GM21529 (cell line): ENCODE data around the gene ARFIP1.

Experiments
- ATAC-seq: cut with Tn5 transposase; IDR thresholded peaks from one replicate; pipeline ENCODE4 v1.9.1; 2021; ENCODE audit not compliant: unreplicated experiment

ARFIP1 gene

DNA sequence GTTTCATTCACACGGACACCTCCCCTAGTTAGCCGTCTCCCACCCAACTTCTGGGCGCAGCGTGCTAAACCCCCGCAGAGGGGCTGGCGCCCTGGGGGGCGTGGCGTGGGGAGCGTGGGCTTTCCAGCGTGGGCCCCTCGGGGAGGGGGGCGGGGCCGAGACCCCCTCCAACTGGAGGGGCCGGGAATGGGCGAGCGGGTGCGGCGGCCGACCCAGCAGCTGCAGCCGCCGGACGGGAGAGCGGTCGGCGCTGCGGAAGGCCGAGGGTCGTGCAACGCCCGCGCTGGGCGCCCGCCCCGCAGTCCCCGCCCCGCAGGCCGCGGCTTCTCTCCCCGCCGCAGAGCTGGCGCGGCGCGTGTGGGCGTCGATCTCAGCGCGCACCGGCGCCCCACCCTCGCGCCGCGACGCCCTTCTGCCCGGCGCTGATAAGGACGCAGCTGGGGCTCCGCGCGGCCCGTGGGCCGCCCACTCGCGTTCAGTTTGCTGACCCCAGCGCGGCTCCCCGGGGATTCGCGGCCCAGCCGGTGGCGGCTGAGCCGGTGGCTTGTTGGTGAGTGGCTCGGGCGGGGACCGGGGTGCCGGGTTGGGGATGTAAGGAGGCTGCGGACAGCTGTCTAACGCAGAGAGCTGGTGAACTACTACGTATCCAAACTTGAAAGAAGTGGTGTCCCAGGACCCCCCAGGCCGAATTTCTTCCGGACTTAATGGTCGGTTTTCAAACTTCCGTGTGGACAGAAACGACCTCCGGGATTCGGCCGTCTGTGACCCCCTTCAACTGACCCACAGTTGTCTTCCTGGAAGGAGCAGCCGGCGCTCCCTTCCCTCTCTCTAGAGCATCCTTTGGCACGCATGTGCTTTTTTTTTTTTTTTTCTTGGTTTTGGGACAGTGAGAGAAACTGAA, 157.8 kb downstream of the ARFIP1 start:
- peak; percentile 43 for ATAC-seq

DNA sequence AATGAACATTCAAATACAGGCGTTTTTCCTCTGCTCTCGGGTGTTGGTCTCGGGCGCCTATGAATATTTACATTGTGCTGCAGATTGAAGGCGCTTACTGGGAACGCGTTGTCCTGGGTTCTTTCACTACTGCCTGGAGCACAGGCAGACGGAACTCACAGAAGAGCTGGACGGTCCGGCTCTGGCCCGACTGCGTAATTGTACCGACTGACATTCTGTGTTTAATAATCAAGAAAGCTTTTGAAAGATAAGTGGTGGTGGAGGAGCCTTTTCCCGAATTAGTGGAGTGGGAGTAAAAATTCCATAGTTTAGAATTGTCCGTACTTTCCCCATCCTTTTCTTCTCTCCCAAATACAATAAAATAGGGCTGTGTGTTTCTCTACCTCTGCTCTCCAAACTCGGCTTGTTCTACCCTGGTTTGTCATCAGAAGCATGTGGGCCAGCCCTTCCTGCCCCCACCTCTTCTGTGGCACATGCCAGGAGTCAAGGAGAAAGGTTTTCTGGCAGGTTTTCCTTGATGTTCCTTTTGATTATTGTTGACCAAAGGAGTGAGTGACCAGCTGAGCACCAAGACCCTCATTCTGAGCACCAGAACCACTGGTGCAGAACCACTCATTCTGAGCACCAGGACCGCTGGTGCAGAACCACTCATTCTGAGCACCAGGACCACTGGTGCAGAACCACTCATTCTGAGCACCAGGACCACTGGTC, 158.6 kb downstream of the ARFIP1 start:
- ATAC-seq: no peak

DNA sequence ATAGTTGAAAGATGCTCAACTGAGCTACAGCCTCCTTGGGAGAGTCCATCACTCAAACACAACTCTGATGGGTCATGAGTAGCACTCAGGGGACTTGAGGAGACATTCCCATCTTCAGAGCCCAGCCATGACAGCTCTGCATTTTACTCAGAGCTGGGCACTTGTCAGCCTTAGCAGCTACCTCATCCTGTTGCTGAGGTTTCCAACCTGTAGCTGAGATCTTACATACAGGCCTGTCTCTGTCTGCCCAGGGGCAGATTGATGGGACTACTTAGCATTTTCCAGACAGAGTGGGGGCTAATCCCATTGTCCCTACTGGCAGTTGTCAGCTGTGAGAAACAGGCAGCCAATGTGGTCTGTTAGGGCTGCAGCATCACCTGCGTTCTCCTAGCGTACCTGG, 159.9 kb downstream of the ARFIP1 start:
- ATAC-seq: no peak

GRCh38 chr4:152940461-152940860, 160.7 kb downstream of the ARFIP1 start:
- ATAC-seq: no peak

DNA sequence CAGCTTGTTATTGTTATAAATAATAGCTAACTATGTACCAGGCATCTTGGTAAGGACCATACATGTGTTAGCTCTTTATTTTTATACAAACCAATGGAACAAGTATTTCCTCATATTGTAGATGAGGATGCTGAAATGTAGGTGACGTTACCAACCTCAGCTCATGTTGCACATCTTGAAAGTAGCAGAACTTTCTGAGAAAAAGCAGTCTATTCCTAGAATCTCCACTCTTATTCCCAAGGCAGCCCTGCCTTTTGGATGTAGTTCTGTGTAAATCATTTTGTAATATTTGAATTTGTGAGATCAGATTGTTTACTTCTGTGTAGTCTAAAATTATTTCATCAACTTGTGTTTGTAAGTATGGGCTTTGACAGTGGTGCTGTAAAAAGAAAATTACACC, 161.7 kb downstream of the ARFIP1 start:
- no peak for ATAC-seq

- ATAC-seq: no peak
These were observed 162.6 kb downstream of the ARFIP1 start for GRCh38 chr4:152942346-152942745.

- ATAC-seq: no peak
These were observed 163.9 kb downstream of the ARFIP1 start for GRCh38 chr4:152943672-152944071.

GRCh38 chr4:152944666-152945320, 165.0 kb downstream of the ARFIP1 start:
- ATAC-seq: no peak

DNA sequence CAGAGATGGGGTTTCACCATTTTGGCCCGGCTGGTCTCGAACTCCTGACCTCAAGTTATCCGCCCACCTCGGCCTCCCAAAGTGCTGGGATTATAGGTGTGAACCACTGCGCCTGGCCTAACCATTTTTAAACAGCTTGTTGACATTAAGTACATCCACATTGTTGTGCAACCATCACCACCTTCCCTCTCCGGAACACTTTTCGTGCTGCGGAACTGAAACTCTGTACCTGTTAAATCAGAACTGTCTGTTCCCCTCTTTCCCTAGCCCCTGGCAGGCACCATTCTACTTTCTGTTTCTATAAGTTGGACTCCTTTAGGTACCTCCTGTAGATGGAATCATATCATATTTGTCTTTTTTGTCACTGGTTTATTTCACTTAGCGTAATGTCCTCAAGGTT, 165.9 kb downstream of the ARFIP1 start:
- ATAC-seq: no peak

GRCh38 chr4:152946446-152946845, 166.7 kb downstream of the ARFIP1 start:
- no peak for ATAC-seq

DNA sequence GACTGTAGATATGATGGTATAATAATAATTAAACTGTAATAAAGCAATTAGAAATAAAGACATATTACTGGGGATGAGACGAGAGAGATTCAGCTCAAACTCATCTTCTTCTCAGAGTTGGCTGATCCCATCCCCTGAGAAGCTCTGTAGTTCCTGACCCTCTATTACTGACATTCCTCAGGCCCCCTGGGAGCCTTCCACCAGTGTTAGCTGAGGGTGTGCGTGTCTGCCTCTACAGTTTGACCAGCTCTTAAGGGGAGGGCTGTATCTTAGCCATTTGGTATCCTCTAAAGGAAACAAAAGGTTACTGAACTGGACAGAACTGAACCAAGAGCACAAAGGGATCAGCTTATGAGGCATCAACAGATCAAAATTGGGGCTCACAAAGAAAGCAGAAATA, 167.6 kb downstream of the ARFIP1 start:
- no peak for ATAC-seq

DNA sequence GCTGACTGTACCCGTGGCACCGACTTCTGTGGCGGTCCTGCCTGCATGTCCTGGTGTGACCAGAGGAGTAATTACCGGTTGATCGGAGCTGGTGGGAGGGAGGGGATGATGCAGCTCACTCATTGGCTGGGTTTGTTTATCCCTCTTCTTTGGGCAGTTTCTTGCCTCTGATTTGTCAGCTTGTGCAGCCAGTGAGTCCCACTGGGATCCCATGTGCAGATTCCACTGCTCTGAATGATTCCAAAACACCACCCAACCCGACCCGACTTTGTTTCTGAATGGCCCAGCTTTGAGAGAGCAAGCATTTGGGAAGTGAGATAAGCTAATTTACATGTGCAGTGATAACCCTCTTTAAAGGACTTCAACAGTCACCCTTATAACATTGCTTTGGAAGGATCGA, 170.2 kb downstream of the ARFIP1 start:
- no peak for ATAC-seq

DNA sequence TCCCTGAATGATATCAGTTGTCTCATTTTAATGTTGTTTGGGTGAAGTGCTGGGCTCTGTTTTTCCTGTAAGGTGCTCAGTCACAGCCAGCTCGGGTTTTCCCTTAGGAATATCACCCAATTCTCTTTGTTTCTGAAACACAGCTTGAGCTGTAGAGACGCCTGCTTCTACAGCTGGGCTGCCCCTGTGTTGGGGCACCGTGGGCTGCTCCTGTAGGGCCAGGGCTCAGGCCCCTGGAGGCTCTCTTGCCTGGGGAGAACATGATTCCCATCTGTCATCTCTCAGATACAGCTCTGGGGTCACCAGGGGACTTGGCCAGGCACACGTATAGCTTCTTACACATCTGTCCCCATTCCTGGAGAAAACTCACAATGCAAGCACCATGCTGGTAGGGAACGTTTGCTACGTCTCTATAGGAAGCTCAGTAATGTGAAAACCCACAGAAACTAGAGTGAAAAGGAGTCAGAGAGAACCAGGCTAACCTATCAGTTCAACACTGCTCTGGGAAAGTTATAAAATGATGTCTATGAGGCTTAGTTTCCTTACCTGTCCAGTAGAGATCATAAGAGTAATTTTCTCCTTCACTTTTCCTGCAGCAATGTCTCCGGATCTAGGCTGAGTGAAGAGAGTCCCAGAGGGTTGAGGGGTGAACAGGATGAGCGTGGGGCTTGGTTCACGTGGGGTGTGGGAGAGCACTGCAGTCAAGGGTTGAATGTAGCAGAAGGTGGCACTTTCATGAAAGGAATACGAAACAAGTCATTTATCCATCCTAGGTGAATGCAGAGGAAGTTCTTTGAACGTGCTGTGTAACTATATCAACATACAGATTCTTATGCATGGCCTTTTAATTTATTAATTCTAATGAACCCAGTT, 170.9 kb downstream of the ARFIP1 start:
- ATAC-seq: no peak

DNA sequence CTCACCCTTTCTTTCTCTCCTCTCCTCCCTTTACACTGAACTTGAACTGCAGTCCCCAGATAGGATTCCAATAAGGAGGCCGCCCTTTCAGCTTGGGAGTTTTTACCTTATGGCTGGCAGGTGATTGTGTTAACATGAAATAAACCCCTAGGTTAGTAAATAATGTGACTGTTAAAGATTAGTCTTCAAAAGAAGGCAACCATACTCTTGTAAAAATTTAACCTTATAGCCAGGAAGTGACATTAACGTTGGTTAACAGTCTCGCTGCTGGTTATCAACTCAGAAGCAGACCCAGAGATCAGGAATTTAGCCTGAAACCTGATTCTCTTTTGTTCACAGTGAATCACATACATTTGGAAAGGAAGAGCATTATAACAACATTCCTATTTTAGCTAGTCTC, 171.6 kb downstream of the ARFIP1 start:
- no peak for ATAC-seq

GRCh38 chr4:152953514-152953913, 173.8 kb downstream of the ARFIP1 start:
- no peak for ATAC-seq

- no peak for ATAC-seq
These were observed 175.0 kb downstream of the ARFIP1 start for GRCh38 chr4:152954741-152955140.

DNA sequence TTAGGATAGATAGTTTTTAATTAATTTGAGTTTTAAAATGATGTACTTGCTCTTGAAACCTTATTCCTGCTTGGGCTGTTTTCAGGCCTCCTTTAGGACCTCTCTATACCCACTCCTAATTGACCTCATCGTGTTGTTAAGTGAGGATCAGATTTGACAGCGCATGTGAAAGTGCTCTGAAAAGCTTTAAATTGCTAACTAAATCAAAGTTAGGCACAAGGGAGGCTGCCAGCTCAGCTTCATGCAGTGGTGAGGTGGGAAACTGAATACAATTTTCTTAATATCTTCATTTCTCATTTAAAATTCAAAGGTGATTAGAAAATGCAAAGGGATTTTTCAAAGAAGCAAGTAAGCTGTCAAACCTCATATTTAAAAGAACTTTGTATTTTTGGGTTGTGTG, 176.4 kb downstream of the ARFIP1 start:
- ATAC-seq: no peak

DNA sequence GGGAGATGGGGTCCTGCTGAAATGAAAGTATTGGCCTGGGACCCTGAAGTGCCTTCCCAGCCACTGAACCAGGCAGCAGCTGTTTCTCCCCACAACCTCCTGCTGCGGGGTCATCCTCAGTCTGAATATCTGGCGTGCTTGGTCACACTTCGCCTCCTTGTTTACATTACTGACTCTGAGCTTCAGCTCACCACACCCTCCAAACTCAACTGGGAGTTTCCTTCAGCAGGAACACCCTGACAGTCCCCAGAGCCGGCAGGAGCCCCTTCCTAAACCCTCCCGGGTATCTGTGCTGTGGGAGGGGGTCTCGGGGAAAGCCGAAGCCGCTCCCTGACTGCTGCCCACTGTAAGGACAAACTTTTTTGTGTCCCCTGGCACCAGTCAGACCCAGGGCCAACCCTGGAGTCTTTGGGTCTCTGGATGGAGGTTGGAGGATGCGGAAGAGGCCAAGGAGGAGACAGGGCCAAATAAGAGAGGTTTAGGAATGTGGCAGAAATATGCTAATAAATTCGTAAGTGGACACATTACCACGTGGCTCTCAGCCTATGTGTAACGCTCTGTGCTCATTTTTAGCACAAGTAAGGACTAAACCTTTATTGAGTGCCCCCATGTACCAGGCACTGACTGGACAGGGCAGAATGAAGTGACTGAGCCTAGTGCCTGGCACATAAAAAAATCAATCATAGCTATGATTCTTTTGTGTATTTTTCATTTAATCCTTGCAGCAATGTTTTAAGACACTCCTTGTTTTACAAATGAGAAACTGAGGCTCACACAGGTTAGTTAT, 177.1 kb downstream of the ARFIP1 start:
- no peak for ATAC-seq

DNA sequence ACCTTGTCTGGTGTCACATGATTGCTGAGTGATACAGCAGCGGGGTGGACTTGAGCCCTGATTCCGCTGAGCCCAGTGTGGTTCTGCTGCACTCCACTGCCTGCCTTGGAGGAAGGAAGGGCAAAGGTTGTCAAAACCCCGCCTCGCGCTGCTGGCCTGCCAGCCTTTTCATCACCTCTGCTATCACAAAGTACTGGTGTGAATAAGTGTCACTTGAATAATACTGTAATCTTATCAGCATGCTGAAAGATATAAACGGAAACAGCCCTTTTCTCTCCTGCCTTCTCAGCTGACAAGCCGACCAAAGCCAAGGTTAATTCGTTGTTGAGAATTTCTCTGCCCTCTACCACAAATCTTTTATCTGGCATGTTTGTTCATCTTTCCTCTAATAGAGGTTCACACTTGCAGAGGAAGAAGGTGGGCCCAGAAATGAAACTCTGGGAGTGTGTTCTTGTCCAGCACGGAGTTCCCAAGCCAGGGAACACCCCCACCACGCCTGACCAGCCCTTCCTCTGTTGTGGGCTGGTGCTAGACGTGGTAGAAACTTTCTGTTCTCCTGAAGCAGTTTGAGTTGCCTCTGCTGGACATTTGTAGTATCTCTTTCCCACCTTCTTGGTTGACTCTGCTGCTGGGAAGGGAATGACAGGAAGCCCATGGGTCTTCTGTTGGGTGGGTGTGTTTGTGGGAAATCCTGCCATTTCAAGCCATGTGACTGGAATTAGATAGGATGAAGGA, 177.8 kb downstream of the ARFIP1 start:
- ATAC-seq: no peak
